Measurements from ENCODE around the gene MAPK13. TPM values are rescaled to one million over a fixed set of nuclear protein-coding genes. Genes with fewer than 3 reads are reported as not detected.
"Not testable (repeated sequence)": the region's sequence is repeated elsewhere in the genome, so short reads cannot be mapped to it uniquely, and the experiment has no call there.

The MAPK13 gene
- polyA plus RNA-seq, 1 experiment: 3.8 TPM

DNA sequence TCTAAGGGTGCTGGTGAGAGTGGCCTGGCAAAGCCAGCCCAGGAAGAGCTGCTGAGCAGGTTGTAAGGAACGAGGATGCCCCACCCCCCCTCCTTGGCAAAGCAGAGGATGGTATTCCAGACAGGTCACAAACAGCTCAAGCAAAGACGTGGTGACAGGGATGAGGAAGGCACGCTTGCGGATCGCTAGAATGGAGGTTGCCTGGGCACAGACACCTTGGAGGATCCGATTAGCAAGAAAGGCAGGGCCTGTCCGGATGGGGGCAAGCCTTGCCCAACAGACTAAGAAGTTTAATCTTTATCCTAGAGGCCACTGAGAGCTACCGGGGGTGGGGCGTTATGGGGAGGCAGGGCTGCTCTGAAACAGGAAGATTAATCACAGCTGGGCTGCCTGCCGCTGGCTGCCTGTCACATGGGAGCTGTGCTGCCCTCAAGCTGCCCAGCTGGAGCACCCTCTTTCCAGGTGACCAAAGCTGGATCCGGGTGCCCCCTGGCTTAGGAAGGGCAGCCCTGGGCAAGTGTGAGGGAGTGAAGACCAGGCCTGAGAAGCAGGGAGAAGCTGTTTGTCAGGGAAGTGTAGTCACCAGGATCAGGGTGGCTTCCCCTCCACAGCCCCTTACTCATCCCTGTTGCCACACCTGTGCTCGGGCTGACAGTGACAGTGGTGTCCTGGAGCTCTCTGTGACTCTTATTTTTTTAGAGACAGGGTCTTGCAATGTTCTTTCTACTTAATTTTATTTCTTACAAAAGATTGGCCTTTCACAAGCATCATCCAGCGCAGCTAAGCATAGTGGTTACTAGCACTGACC is 9.1 kb upstream of the MAPK13 start:
- peaks cover 2% of the 10 kb centered on the region for H3K36me3 ChIP-seq (ENCODE audit: control insufficient read depth, insufficient read depth, low read length)
- no peak overlapping the region for H3K4me3 ChIP-seq (ENCODE audit: low read depth, low read length)
- ChIA-PET POLR2A (no interaction called here), CTCF (interaction anchor here (0.7 to 3.5 kb wide), 8 partner anchors 8 to 240 kb away, joined by 3 to 14 read pairs (median 4); partner anchors contain the start of gene MAPK13)
- TF ChIP-seq, protein P1, sequence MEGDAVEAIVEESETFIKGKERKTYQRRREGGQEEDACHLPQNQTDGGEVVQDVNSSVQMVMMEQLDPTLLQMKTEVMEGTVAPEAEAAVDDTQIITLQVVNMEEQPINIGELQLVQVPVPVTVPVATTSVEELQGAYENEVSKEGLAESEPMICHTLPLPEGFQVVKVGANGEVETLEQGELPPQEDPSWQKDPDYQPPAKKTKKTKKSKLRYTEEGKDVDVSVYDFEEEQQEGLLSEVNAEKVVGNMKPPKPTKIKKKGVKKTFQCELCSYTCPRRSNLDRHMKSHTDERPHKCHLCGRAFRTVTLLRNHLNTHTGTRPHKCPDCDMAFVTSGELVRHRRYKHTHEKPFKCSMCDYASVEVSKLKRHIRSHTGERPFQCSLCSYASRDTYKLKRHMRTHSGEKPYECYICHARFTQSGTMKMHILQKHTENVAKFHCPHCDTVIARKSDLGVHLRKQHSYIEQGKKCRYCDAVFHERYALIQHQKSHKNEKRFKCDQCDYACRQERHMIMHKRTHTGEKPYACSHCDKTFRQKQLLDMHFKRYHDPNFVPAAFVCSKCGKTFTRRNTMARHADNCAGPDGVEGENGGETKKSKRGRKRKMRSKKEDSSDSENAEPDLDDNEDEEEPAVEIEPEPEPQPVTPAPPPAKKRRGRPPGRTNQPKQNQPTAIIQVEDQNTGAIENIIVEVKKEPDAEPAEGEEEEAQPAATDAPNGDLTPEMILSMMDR (IDR thresholded peaks at IDR 0.05; ENCODE audit: insufficient read depth, low read depth, low read length): no peak
- no peak for DNase-seq (ENCODE audit: low read depth)
- no peaks in the 10 kb centered on the region for H3K27me3 ChIP-seq (ENCODE audit: control insufficient read depth, insufficient read depth, low read length)

DNA sequence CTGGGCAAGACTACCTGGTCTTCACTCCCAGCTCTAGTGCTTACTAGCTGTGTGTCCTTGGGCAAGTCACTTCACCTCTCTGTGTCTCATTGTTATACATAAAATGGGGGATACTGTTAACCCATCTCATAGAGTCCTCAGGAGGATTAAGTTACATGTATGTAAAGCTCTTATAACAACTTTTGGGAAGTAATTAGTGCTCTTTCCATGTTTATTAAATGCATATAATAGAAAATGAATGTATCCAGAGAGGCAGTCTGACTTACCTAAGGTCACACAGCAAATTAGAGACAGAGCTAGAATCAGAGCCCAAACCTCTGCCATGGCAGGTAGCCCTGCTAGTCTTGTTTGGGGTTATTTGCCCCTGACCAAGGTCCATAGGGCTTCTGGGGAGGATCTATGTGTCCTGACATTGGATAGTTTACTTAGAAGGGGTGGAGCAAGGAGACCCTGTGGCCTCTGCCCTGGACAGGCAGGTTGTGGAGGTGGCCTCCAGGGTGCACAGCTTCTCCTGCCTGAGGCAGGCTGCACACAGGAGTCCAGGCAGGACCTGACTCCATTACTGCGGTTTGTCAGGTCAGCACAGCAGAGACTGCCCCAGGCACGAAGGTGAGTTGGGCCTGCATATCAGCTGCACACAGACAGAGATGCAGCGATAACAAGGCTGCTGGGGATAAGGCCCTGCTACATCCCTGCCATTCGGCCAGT is 8.4 kb upstream of the MAPK13 start:
- H3K27me3 ChIP-seq (ENCODE audit: control insufficient read depth, insufficient read depth, low read length): no peaks in the 10 kb centered on the region
- no peak overlapping the region for H3K4me3 ChIP-seq (ENCODE audit: low read depth, low read length)
- CTCF ChIA-PET: interaction anchor here (0.8 to 3.5 kb wide), 8 partner anchors 9 to 239 kb away, joined by 3 to 14 read pairs (median 4); partner anchors contain the start of gene MAPK13
- POLR2A ChIA-PET: no interaction called here
- TF ChIP-seq, protein P1 (IDR thresholded peaks at IDR 0.05; ENCODE audit: insufficient read depth, low read depth, low read length): no peak
- H3K36me3 ChIP-seq (ENCODE audit: control insufficient read depth, insufficient read depth, low read length): peaks cover 2% of the 10 kb centered on the region
- no peak for DNase-seq (ENCODE audit: low read depth)

DNA sequence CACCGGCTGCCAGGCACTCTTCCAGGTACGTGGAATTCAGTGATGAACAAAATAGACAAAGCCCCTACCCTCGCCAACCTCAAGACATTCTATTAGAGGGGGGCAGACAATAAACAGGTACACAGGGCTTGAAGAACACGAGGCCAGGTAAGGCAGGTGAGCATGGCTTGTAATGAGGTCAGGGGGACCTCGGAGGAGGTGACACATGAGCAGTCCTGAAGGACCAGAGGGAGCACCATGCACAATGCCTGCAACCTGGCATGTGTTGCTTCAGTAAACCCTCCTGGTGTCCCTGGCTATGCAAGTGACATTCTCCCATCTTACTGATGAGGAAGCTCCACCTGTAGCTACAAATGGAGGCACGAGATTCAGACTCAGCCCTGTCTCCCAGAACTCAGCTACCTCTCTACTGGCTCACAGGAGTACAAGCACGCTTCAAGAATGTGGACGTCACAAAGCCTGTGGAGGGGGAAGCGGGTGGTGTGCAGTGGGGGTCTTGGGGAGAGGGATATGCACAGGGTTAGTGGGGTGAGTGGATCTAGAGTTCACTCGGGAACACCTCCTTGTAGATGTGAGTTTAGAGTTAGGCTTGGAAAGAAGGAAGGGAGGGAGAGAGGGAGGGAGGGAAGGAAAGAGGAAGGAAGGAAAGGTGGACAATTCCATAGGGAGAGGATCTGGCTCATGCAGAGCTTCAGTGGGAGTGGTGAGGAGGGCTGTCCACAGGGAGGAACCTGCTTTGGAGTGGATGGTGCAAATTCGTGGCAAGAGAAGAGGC is 7.6 kb upstream of the MAPK13 start:
- TF ChIP-seq, protein P1 (IDR thresholded peaks at IDR 0.05; ENCODE audit: insufficient read depth, low read depth, low read length): no peak
- POLR2A ChIA-PET: no interaction called here

DNA sequence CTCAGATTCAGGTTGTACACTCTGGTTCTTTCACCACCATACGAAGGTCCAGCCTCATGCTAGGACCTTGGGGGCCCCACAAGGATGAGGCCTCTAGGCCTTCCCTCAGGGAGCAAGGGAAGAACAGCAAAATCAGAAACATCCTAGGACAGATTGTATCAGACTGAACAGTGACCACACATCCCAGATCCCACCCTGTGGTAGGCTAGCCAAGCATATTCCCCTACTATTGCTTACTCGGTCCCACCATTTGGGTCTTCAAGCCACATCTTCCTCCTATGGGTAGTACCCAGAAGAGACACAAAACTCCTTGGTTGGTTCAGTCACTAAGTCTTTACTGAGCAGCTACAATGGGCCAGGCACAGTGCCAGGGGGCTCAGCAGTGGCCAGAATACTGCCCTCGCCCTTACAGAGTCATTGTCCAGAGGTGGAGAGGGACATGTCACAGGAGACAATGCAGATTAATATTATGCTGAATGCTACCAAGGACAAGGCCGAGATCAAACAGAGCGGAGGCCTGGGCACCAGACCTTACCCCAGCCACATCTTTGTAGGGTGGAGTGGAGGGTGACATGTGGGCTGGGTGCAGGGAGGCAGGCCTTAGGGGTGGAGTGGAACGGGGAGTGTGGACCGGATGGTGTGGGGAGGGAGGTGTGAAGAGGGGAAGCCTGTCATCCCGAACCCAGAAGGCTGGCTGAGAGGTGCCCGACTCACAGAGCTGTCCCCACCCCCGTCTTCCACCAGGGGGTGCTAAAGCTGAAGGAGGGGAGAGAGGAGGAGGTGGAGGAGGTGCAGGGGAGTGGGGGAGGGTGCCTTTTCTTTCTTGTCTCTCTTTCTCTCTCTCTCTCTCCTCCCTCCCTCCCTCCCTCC is 6.8 kb upstream of the MAPK13 start:
- ChIA-PET CTCF (interaction anchor here (0.6 to 3.5 kb wide), 12 partner anchors 11 to 240 kb away, joined by 3 to 14 read pairs (median 3); no protein-coding TSS in a partner anchor), POLR2A (interaction anchor here (0.6 kb wide), 1 partner anchor 936 kb away, joined by 9 read pairs; no protein-coding TSS in a partner anchor)
- no peaks in the 10 kb centered on the region for H3K27me3 ChIP-seq (ENCODE audit: control insufficient read depth, insufficient read depth, low read length)
- no peaks in the 10 kb centered on the region for H3K36me3 ChIP-seq (ENCODE audit: control insufficient read depth, insufficient read depth, low read length)
- DNase-seq (ENCODE audit: low read depth): no peak
- TF ChIP-seq, protein P1 (IDR thresholded peaks at IDR 0.05; ENCODE audit: insufficient read depth, low read depth, low read length): peak; percentile 82
- no peak overlapping the region for H3K4me3 ChIP-seq (ENCODE audit: low read depth, low read length)

More for the DNA sequence above, 7.6 kb upstream of the MAPK13 start:
- DNase-seq (ENCODE audit: low read depth): no peak
- CTCF ChIA-PET: interaction anchor here (0.9 to 3.5 kb wide), 10 partner anchors 10 to 238 kb away, joined by 3 to 14 read pairs (median 3); no protein-coding TSS in a partner anchor
- no peaks in the 10 kb centered on the region for H3K27me3 ChIP-seq (ENCODE audit: control insufficient read depth, insufficient read depth, low read length)
- H3K36me3 ChIP-seq (ENCODE audit: control insufficient read depth, insufficient read depth, low read length): peaks cover 2% of the 10 kb centered on the region
- no peak overlapping the region for H3K4me3 ChIP-seq (ENCODE audit: low read depth, low read length)

DNA sequence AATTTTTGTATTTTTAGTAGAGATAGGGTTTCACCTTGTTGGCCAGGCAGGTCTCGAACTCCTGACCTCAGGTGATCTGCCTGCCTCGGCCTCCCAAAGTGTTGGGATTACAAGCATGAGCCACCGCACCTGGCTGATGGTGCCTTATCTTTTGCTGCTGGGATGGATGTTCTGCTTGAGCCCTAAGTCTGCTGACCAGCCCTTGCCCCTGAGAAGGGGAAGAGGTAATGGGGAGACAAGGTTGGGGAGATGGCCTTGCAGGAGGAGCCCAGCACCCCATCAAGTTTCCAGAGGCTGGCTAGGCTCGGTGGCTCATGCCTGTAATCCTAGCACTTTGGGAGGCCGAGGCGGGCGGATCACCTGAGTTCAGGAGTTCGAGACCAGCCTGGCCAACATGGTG is 6.0 kb upstream of the MAPK13 start:
- H3K4me3 ChIP-seq (ENCODE audit: low read depth, low read length); POLR2A ChIA-PET; H3K27me3 ChIP-seq (ENCODE audit: control insufficient read depth, insufficient read depth, low read length); DNase-seq (ENCODE audit: low read depth); H3K36me3 ChIP-seq (ENCODE audit: control insufficient read depth, insufficient read depth, low read length): not testable (repeated sequence)
- CTCF ChIA-PET: interaction anchor here (0.6 to 2.3 kb wide), 8 partner anchors 16 to 241 kb away, joined by 3 to 8 read pairs (median 3); no protein-coding TSS in a partner anchor
